ENCODE measurements around the gene ERCC1.
"Not testable (repeated sequence)": the region's sequence is repeated elsewhere in the genome, so short reads cannot be mapped to it uniquely, and the experiment has no call there.

ERCC1 gene

GRCh38 chr19:45413497-45413896, 10.2 kb downstream of the ERCC1 start:
- CTCF ChIA-PET: interaction anchor here (1.0 to 6.9 kb wide), 6 partner anchors 11 to 230 kb away, joined by 3 to 30 read pairs (median 4); no protein-coding TSS in a partner anchor
- POLR2A ChIA-PET: no interaction called here
- no peak for DNase-seq (ENCODE audit: extremely low spot score)
- no peak for TF ChIP-seq CTCF (IDR thresholded peaks at IDR 0.05; ENCODE audit: control extremely low read depth, extremely low read depth, low read depth, missing control alignments)

- CTCF ChIA-PET; DNase-seq (ENCODE audit: extremely low spot score); POLR2A ChIA-PET: not testable (repeated sequence)
Observed at GRCh38 chr19:45410330-45410729, 13.4 kb downstream of the ERCC1 start.

GRCh38 chr19:45409557-45409920, 14.2 kb downstream of the ERCC1 start:
- POLR2A ChIA-PET: no interaction called here
- no peak for TF ChIP-seq CTCF (IDR thresholded peaks at IDR 0.05; ENCODE audit: control extremely low read depth, extremely low read depth, low read depth, missing control alignments)
- no peak for DNase-seq (ENCODE audit: extremely low spot score)
- CTCF ChIA-PET: interaction anchor here (1.2 kb wide), 2 partner anchors 9 to 19 kb away, joined by 3 to 5 read pairs; no protein-coding TSS in a partner anchor

- ChIA-PET POLR2A (no interaction called here), CTCF (interaction anchor here (0.7 to 1.2 kb wide), 3 partner anchors 9 to 30 kb away, joined by 3 to 5 read pairs (median 3); no protein-coding TSS in a partner anchor)
- no peak for TF ChIP-seq CTCF (IDR thresholded peaks at IDR 0.05; ENCODE audit: control extremely low read depth, extremely low read depth, low read depth, missing control alignments)
- no peak for DNase-seq (ENCODE audit: extremely low spot score)
Observed at GRCh38 chr19:45408830-45409556, 14.7 kb downstream of the ERCC1 start.

DNA sequence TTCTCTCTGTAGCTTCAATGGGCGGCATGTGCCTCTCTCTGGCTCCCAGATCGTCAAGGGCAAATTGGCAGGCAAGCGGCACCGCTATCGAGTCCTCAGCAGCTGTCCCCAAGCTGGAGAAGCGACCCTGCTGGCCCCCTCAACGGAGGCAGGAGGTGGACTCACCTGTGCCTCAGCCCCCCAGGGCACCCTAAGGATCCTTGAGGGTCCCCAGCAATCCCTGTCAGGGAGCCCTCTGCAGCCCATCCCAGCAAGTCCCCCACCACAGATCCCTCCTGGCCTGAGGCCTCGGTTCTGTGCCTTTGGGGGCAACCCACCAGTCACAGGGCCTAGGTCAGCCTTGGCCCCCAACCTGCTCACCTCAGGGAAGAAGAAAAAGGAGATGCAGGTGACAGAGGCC, 15.6 kb downstream of the ERCC1 start:
- TF ChIP-seq CTCF (IDR thresholded peaks at IDR 0.05; ENCODE audit: control extremely low read depth, extremely low read depth, low read depth, missing control alignments): no peak
- ChIA-PET CTCF (interaction anchor here (1.6 to 1.7 kb wide), 2 partner anchors 20 to 71 kb away, joined by 6 to 8 read pairs; no protein-coding TSS in a partner anchor), POLR2A (no interaction called here)
- no peak for DNase-seq (ENCODE audit: extremely low spot score)

DNA sequence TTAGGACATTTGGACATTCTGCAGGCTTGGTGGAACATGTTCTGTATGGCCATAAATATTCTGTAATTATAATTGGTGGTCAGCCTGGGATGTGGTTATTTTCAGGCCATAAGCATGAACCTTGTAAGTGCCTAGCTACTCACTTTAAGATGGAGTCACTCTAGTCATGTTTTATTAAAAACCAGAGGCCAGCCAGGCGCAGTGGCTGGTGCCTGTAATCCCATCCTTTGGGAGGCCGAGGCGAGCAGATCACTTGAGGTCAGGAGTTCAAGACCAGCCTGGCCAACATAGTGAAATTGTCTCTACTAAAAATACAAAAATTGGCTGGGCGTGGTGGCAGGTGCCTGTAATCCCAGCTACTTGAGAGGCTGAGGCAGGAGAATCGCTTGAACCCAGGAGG, 16.1 kb downstream of the ERCC1 start:
- DNase-seq (ENCODE audit: extremely low spot score); POLR2A ChIA-PET: not testable (repeated sequence)
- CTCF ChIA-PET: interaction anchor here (1.6 to 1.7 kb wide), 2 partner anchors 21 to 71 kb away, joined by 6 to 8 read pairs; no protein-coding TSS in a partner anchor

DNA sequence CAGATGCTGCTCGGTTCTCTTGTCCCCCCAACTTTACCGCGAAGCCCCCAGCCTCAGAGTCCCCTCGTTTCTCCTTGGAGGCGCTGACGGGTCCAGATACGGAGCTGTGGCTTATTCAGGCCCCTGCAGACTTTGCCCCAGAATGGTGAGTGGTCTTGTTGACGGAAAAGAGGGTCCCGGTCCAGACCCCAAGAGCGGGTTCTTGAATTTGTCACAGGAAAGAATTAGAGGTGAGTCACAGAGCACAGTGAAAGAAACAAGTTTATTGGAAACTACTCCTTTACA, 16.7 kb downstream of the ERCC1 start:
- no peak for DNase-seq (ENCODE audit: extremely low spot score)
- CTCF ChIA-PET: interaction anchor here (1.6 to 1.7 kb wide), 2 partner anchors 21 to 72 kb away, joined by 6 to 8 read pairs; no protein-coding TSS in a partner anchor
- POLR2A ChIA-PET: no interaction called here
- no peak for TF ChIP-seq CTCF (IDR thresholded peaks at IDR 0.05; ENCODE audit: control extremely low read depth, extremely low read depth, low read depth, missing control alignments)
